Glutamatergic neuron (in vitro differentiated cells): ENCODE results near the gene LARGE2. TPM values are rescaled to one million over a fixed set of nuclear protein-coding genes. Genes with fewer than 3 reads are reported as not detected.

ENCODE experiments used
- DNase-seq: peaks from one replicate; pipeline ENCODE4 v3.0.0; 2022
- H3K27ac Mint-ChIP-seq: one replicate; pipeline ENCODE4 v1.8.0; 2020; ENCODE audit warnings: mild to moderate bottlenecking, mixed read lengths, inconsistent platforms; ENCODE audit not compliant: unreplicated experiment
- H3K27me3 Mint-ChIP-seq: one replicate; pipeline ENCODE4 v1.8.0; 2020; ENCODE audit warnings: mild to moderate bottlenecking, moderate library complexity, mixed read lengths, inconsistent platforms; ENCODE audit not compliant: unreplicated experiment
- H3K36me3 Mint-ChIP-seq: one replicate; pipeline ENCODE4 v1.8.0; 2020; ENCODE audit warnings: mild to moderate bottlenecking, mixed read lengths, inconsistent platforms; ENCODE audit not compliant: unreplicated experiment
- H3K4me1 Mint-ChIP-seq: one replicate; pipeline ENCODE4 v1.8.0; 2020; ENCODE audit warnings: mild to moderate bottlenecking, low read depth, mixed read lengths, inconsistent platforms; ENCODE audit not compliant: unreplicated experiment
- H3K4me3 Mint-ChIP-seq: one replicate; pipeline ENCODE4 v1.8.0; 2020; ENCODE audit warnings: mild to moderate bottlenecking, mixed read lengths, inconsistent platforms; ENCODE audit not compliant: unreplicated experiment
- H3K9me3 Mint-ChIP-seq: one replicate; pipeline ENCODE4 v1.8.0; 2020; ENCODE audit warnings: mild to moderate bottlenecking, moderate library complexity, mixed read lengths, inconsistent platforms; ENCODE audit not compliant: unreplicated experiment
- total RNA-seq: library from RNA; stranded (reverse); fragmentation: NEBNext Ultra II Directional; extraction: Animal tissue kit (Norgen Biotek cat#: 25700); gene quantifications from one replicate; pipeline ENCODE4 v1.2.1, GENCODE V29; 2021; ENCODE audit not compliant: unreplicated experiment
- TF ChIP-seq, protein P1 (sequence below): fragments of 200-600 bp; sonication (generic); IDR thresholded peaks from one replicate; pipeline ENCODE4 v1.5.0; 2021; ENCODE audit not compliant: partially characterized antibody, unreplicated experiment

The LARGE2 gene
- total RNA-seq, 1 donor from 2014 or later = 3.0 TPM

DNA sequence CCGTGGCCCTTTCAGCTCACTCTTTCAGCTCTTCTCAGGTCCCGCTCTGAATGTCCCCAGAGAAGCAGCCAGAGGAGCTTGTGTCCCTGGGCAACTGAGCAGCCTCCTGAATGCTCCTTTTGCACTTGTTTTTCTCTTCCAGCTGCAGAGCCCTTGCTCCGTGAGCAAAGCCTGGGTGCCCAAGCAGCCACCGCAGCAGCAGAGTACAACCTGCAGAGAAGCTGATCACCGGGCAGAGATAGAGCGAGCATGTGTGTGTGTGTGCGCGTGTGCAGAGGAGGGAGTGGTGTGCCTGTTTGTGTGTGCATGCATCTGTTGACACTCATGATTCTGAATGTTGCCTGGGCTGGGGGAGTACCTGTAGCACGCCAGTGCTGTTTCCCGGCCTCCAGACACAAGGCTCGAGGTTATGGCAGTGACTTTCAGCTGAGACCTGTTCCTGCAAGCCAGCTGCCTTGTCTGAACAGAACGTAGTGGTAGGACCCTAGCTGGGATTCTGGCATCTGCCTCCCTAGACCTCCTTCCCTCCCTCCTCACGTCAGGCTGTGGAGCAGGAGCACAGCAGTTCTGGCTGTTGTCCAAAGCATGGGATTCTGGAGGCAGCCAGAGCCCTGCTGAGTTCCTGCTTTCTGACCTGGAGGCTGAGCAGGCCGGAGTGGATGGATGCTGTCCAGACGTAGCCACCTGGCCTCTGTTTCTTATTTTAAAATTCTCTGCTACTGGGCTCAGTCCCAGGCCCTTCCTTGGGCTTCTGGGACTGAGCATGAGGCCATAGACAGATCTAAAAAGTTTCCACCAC, 41.5 kb upstream of the LARGE2 start:
- Mint-ChIP-seq H3K4me3 (peak overlapping the region; percentile 72), H3K9me3 (peaks cover 20% of the 10 kb centered on the region), H3K27ac (peak overlapping the region; percentile 92), H3K36me3 (no peaks in the 10 kb centered on the region), H3K4me1 (peaks cover 37% of the 10 kb centered on the region), H3K27me3 (peaks cover 13% of the 10 kb centered on the region)
- peak; percentile 22 for DNase-seq
- TF ChIP-seq, protein P1, sequence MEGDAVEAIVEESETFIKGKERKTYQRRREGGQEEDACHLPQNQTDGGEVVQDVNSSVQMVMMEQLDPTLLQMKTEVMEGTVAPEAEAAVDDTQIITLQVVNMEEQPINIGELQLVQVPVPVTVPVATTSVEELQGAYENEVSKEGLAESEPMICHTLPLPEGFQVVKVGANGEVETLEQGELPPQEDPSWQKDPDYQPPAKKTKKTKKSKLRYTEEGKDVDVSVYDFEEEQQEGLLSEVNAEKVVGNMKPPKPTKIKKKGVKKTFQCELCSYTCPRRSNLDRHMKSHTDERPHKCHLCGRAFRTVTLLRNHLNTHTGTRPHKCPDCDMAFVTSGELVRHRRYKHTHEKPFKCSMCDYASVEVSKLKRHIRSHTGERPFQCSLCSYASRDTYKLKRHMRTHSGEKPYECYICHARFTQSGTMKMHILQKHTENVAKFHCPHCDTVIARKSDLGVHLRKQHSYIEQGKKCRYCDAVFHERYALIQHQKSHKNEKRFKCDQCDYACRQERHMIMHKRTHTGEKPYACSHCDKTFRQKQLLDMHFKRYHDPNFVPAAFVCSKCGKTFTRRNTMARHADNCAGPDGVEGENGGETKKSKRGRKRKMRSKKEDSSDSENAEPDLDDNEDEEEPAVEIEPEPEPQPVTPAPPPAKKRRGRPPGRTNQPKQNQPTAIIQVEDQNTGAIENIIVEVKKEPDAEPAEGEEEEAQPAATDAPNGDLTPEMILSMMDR = no peak

DNA sequence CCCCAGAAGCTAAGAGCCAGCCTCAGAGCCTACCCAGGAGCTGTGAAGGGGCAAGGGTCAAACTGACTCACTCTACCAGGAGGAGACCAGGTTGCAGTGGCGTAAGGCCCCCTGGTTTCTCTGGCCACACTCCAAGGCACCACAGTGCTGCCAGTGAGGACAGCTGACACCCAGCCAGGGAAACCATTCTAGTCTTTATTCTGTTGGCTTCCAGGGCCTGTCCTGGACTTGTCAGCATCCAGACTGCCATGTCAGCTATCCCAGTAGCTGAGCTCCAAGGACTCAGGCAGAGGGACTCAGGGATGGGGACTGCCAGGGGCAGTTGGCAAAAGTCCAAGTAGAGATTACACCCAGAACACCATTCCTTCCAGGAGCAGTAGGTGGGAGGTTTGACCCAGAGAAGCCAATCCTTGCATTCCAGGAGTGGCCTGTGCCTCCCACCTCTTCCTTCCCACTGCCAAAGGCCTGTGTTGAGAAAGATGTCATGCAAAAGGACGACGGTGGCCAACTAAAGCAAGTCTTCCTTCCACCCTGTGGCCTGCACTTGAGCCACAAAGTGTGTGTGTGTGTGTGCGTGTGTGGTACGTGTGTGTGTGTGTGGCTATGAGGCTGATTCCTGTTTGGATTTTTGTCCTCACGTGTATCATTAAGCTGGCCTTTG, 40.6 kb upstream of the LARGE2 start:
- H3K4me1 Mint-ChIP-seq = peaks cover 30% of the 10 kb centered on the region
- TF ChIP-seq, protein P1 = no peak
- H3K9me3 Mint-ChIP-seq = peaks cover 22% of the 10 kb centered on the region
- no peaks in the 10 kb centered on the region for H3K36me3 Mint-ChIP-seq
- no peak for DNase-seq
- H3K27me3 Mint-ChIP-seq = peaks cover 15% of the 10 kb centered on the region
- H3K27ac Mint-ChIP-seq = no peak overlapping the region
- no peak overlapping the region for H3K4me3 Mint-ChIP-seq

DNA sequence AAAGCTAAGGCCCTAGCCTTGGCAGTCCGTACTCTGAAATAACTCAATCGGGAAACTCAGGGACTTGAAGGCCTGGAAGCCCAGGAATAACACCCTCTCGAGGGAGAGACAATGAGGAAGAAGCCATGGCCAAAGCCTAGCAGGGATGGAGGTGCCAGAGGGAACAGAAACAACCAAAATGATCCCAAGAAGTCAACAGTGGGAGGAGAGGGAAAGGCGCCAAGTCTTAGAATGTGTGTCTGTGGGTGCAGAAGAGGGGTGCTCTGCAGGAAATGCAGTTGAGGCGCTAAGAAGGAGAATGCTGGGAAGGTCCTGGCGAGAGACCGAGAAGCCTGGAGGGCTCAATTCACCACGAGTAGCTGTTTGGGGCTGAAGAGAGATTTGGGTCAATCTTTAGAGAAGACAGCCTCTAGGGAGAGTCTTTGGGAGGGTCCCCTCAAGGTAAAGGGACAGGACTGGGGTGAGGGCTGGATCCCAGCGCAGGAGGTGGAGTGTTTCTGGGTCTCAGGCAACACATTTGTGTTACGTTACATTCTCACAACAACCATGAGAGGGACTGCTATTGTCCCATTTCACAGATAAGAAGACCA, 37.8 kb upstream of the LARGE2 start:
- TF ChIP-seq, protein P1 = no peak
- peaks cover 29% of the 10 kb centered on the region for H3K9me3 Mint-ChIP-seq
- peak overlapping the region; percentile 91 for H3K27ac Mint-ChIP-seq
- no peak for DNase-seq
- H3K4me1 Mint-ChIP-seq = peaks cover 44% of the 10 kb centered on the region
- H3K36me3 Mint-ChIP-seq = no peaks in the 10 kb centered on the region
- H3K4me3 Mint-ChIP-seq = peak overlapping the region; percentile 86
- H3K27me3 Mint-ChIP-seq = peaks cover 22% of the 10 kb centered on the region

DNA sequence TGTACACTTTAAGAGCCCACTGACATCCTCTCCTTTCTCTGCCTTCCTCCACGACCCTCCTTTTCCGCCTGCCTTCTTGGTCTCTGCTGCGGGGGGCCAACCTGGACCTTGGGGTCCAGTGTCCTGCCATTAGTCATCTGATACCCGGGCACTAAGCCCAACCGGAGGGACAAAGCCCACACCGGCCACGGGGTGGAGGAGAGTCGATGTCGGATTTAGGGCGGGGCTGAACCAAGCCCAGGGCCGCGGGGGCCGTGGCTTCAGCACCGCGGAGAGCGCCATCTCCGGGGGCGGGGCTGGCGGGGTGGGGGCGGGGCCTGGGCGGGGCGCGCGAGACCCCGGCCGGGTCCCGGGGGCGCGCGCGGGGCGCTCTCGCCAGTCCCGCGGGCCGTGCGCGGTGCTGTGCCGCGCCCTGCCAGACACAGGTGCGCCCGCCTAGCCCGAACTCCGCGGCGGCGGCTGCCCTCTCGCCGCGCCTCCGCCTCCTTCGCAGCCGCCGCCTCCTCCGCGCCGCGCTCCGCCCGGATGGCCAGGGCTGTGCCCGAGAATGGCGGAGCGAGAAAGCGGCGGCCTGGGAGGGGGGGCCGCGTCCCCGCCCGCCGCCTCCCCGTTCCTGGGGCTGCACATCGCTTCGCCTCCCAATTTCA, 37.1 kb upstream of the LARGE2 start, which contains the start of gene MAPK8IP1:
Gene MAPK8IP1, plus strand, starts transcription at position 378 of the 647 bp plus-strand sequence. Its CDS starts 170 bp downstream, at position 548.
- TF ChIP-seq, protein P1 = no peak
- peak within 1 kb of the TSS; percentile 90 for H3K4me3 Mint-ChIP-seq
- no peaks in the 10 kb centered on the region for H3K36me3 Mint-ChIP-seq
- peak; percentile 78 for DNase-seq
- peaks cover 26% of the 10 kb centered on the region for H3K27me3 Mint-ChIP-seq
- peak within 1 kb of the TSS; percentile 93 for H3K27ac Mint-ChIP-seq
- H3K4me1 Mint-ChIP-seq = peaks cover 44% of the 10 kb centered on the region
- H3K9me3 Mint-ChIP-seq = peaks cover 25% of the 10 kb centered on the region
